DMS79 (cell line): ENCODE data around the gene PDP2.
"Not testable (repeated sequence)": the region's sequence is repeated elsewhere in the genome, so short reads cannot be mapped to it uniquely, and the experiment has no call there.

Source experiments
- DNase-seq: peaks from one replicate; lab custom pipeline; 2025; lab: John Stamatoyannopoulos, UW

Gene PDP2

GRCh38 chr16:66853261-66854139 lies 26.8 kb upstream of the PDP2 start:
- no peak for DNase-seq

- DNase-seq: no peak
Measured at GRCh38 chr16:66856184-66856730, 24.1 kb upstream of the PDP2 start.

- DNase-seq: no peak
Measured at GRCh38 chr16:66856801-66857200, 23.5 kb upstream of the PDP2 start.

- no peak for DNase-seq
Measured at GRCh38 chr16:66857437-66857836, 22.9 kb upstream of the PDP2 start.

- peak; percentile 60 for DNase-seq
Measured at GRCh38 chr16:66858740-66859396, 21.4 kb upstream of the PDP2 start.

- DNase-seq: no peak
Measured at GRCh38 chr16:66859397-66860068, 20.8 kb upstream of the PDP2 start.

- no peak for DNase-seq
Measured at GRCh38 chr16:66862023-66862520, 18.2 kb upstream of the PDP2 start.

- no peak for DNase-seq
Measured at GRCh38 chr16:66863707-66864106, 16.6 kb upstream of the PDP2 start.

- DNase-seq: no peak
Measured at GRCh38 chr16:66869424-66869823, 10.9 kb upstream of the PDP2 start.

- not testable (repeated sequence) for DNase-seq
Measured at GRCh38 chr16:66871363-66871762, 9.0 kb upstream of the PDP2 start.

- no peak for DNase-seq
Measured at GRCh38 chr16:66871840-66872239, 8.5 kb upstream of the PDP2 start.

GRCh38 chr16:66872559-66872942 lies 7.8 kb upstream of the PDP2 start:
- DNase-seq: no peak

- peak; percentile 32 for DNase-seq
Measured at GRCh38 chr16:66872943-66873684, 7.2 kb upstream of the PDP2 start.

- DNase-seq: no peak
Measured at GRCh38 chr16:66873685-66874055, 6.6 kb upstream of the PDP2 start.

- peak; percentile 15 for DNase-seq
Measured at GRCh38 chr16:66874079-66874775, 6.1 kb upstream of the PDP2 start.

- no peak for DNase-seq
Measured at GRCh38 chr16:66878067-66878466, 2.2 kb upstream of the PDP2 start.

GRCh38 chr16:66881014-66881417 lies 701 bp downstream of the PDP2 start:
- DNase-seq: no peak

- DNase-seq: no peak
Measured at GRCh38 chr16:66881560-66881959, 1.2 kb downstream of the PDP2 start.

- DNase-seq: no peak
Measured at GRCh38 chr16:66881964-66882508, 1.7 kb downstream of the PDP2 start.

GRCh38 chr16:66882702-66883101 lies 2.4 kb downstream of the PDP2 start:
- DNase-seq: no peak

- no peak for DNase-seq
Measured at GRCh38 chr16:66885491-66885890, 5.2 kb downstream of the PDP2 start.
